Hepatocyte (in vitro differentiated cells): ENCODE measurements around the gene SLC38A9.

Experiments used
- CTCF ChIP-seq: fragments of 200-600 bp; sonication (generic); IDR thresholded peaks from 2 replicates; pipeline ENCODE4 v1.5.1; 2016; ENCODE audit warnings: antibody characterized with exemption, mild to moderate bottlenecking; ENCODE audit not compliant: poor library complexity
- EZH2 ChIP-seq: fragments of 200-600 bp; sonication (generic); IDR thresholded peaks from 2 replicates; pipeline ENCODE4 v1.6.1; 2016; ENCODE audit warnings: antibody characterized with exemption, mild to moderate bottlenecking, borderline replicate concordance
- EZH2phosphoT487 ChIP-seq: fragments of 200-600 bp; sonication (generic); IDR thresholded peaks from one replicate; pipeline ENCODE4 v1.6.1; 2018; ENCODE audit warnings: antibody characterized with exemption, mild to moderate bottlenecking, low read depth, moderate library complexity; ENCODE audit not compliant: unreplicated experiment, severe bottlenecking

- no peak for TF ChIP-seq CTCF
- no peak for TF ChIP-seq EZH2
- TF ChIP-seq EZH2phosphoT487, result no peak
These were observed 62.2 kb downstream of the SLC38A9 start for GRCh38 chr5:55649963-55650362.
